GM23338 (cell line): Measurements from ENCODE around the gene ATP6V1E1.

Experiments used
- CREB1 ChIP-seq: fragments of 250-450 bp; sonication (Bioruptor Pico); IDR thresholded peaks from 2 replicates; pipeline ENCODE4 v1.5.0; 2020; ENCODE audit warnings: low read depth, mild to moderate bottlenecking, moderate library complexity
- EZH2 ChIP-seq: fragments of 200-600 bp; sonication (generic); IDR thresholded peaks from one replicate; pipeline ENCODE4 v1.8.0; 2017; ENCODE audit warnings: antibody characterized with exemption, mild to moderate bottlenecking, low read depth; ENCODE audit not compliant: unreplicated experiment
- EZH2phosphoT487 ChIP-seq: fragments of 200-600 bp; sonication (generic); IDR thresholded peaks from one replicate; pipeline ENCODE4 v1.8.1; 2018; ENCODE audit warnings: antibody characterized with exemption; ENCODE audit not compliant: unreplicated experiment
- POLR2AphosphoS5 ChIP-seq: IDR thresholded peaks from 2 replicates; pipeline ENCODE4 v1.6.1; 2016; ENCODE audit warnings: antibody characterized with exemption, low read depth
- STAT1 ChIP-seq: IDR thresholded peaks from one replicate; pipeline ENCODE4 v1.6.1; 2016; ENCODE audit warnings: antibody characterized with exemption; ENCODE audit not compliant: unreplicated experiment
- TF ChIP-seq, protein P1 (sequence below), 2 experiments: fragments of 200-600 bp in 1 of 2; sonication (generic) in 1 of 2; conservative IDR thresholded peaks; 2 replicates each; pipeline versions ENCODE4 v1.5.1 to v1.6.1; 2016 to 2017; ENCODE audit warnings: antibody characterized with exemption in 2 of 2, low read depth in 2 of 2, mild to moderate bottlenecking in 2 of 2, moderate library complexity in 1 of 2
- TF ChIP-seq, protein P2 (sequence below): IDR thresholded peaks from one replicate; pipeline ENCODE4 v1.6.1; 2018; ENCODE audit warnings: antibody characterized with exemption; ENCODE audit not compliant: unreplicated experiment
- TF ChIP-seq, protein P3 (sequence below): IDR thresholded peaks from 2 replicates; pipeline ENCODE4 v1.6.1; 2016; ENCODE audit warnings: antibody characterized with exemption

DNA sequence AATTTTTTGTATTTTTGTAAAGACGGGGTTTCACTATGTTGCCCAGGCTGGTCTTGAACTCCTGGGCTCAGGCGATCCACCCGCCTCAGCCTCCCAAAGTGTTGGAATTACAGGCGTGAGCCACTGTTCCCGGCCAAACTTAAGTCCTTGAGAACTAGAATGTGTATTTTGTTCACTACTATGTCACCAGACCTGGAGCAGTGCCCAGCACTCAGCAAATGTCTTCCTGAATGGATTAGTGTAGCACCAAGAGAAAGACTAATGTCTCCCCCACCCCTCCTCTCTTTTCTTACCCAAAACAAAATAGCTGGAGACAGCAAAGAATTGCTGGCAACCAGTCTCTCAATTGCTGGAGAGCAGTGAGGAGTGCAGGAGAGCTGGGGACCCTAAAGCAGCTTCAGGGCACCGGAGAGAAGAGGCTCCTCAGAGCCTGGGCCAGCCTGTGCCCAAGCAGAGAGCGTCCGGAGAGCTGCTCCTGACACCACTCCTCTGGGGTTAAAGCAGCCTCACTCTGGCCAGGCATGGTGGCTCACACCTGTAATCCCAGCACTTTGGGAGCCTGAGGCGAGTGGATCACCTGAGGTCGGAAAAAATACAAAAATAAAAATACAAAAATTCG lies 50.3 kb downstream of the ATP6V1E1 start:
- TF ChIP-seq EZH2 (no peak), STAT1 (no peak), CREB1 (CRISPR knock-in tag) (no peak), POLR2AphosphoS5 (no peak), EZH2phosphoT487 (no peak)
- TF ChIP-seq, protein P1, sequence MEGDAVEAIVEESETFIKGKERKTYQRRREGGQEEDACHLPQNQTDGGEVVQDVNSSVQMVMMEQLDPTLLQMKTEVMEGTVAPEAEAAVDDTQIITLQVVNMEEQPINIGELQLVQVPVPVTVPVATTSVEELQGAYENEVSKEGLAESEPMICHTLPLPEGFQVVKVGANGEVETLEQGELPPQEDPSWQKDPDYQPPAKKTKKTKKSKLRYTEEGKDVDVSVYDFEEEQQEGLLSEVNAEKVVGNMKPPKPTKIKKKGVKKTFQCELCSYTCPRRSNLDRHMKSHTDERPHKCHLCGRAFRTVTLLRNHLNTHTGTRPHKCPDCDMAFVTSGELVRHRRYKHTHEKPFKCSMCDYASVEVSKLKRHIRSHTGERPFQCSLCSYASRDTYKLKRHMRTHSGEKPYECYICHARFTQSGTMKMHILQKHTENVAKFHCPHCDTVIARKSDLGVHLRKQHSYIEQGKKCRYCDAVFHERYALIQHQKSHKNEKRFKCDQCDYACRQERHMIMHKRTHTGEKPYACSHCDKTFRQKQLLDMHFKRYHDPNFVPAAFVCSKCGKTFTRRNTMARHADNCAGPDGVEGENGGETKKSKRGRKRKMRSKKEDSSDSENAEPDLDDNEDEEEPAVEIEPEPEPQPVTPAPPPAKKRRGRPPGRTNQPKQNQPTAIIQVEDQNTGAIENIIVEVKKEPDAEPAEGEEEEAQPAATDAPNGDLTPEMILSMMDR (conservative IDR thresholded peaks at IDR 0.05; ENCODE audit: low read depth in 2 of 2), result no peak
- TF ChIP-seq, protein P2, sequence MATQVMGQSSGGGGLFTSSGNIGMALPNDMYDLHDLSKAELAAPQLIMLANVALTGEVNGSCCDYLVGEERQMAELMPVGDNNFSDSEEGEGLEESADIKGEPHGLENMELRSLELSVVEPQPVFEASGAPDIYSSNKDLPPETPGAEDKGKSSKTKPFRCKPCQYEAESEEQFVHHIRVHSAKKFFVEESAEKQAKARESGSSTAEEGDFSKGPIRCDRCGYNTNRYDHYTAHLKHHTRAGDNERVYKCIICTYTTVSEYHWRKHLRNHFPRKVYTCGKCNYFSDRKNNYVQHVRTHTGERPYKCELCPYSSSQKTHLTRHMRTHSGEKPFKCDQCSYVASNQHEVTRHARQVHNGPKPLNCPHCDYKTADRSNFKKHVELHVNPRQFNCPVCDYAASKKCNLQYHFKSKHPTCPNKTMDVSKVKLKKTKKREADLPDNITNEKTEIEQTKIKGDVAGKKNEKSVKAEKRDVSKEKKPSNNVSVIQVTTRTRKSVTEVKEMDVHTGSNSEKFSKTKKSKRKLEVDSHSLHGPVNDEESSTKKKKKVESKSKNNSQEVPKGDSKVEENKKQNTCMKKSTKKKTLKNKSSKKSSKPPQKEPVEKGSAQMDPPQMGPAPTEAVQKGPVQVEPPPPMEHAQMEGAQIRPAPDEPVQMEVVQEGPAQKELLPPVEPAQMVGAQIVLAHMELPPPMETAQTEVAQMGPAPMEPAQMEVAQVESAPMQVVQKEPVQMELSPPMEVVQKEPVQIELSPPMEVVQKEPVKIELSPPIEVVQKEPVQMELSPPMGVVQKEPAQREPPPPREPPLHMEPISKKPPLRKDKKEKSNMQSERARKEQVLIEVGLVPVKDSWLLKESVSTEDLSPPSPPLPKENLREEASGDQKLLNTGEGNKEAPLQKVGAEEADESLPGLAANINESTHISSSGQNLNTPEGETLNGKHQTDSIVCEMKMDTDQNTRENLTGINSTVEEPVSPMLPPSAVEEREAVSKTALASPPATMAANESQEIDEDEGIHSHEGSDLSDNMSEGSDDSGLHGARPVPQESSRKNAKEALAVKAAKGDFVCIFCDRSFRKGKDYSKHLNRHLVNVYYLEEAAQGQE, result no peak
- TF ChIP-seq, protein P3, sequence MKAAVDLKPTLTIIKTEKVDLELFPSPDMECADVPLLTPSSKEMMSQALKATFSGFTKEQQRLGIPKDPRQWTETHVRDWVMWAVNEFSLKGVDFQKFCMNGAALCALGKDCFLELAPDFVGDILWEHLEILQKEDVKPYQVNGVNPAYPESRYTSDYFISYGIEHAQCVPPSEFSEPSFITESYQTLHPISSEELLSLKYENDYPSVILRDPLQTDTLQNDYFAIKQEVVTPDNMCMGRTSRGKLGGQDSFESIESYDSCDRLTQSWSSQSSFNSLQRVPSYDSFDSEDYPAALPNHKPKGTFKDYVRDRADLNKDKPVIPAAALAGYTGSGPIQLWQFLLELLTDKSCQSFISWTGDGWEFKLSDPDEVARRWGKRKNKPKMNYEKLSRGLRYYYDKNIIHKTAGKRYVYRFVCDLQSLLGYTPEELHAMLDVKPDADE, result no peak
